ENCODE results near the gene ZNF605.

DNA sequence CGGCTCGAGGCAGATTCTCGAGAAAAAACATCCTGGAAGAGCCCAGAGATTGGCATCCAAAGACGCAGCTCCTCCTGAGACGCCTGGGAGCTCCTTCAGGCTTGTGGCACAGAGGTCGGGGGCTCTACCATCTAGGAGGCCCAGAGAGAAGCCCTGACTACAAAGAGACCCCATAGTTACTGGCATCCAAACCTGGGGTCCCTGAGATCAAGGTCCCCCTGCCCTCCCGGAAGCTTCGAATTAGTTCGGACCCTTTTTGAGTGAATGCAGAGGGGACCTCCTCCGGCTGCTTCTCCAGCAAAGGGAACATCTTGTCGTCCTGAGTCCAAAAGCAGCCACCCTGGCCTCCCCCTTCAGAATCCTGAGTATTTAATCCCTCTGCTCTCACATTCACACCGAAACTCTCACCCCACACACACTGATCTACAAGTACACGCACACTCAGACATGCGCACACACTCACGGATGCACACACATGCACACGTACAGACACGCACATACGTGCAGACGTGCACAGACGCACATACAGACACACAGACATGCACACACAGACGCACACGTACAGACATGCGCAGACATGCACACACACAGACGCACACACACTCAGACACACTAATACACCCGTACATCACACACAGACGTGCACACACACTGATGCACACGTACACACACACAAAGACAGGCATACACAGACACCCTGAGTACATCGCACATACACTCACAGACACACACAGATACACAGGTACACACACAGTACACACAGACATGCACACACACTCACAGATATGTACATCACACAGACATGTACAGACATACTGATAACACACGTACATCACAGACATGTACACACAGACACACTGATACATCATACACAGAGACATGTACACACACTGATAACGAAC, 5.9 kb downstream of the ZNF605 start:
- TF ChIP-seq POLR2A (IDR thresholded peaks at IDR 0.05; ENCODE audit: extremely low read depth, insufficient read length) = no peak
- TF ChIP-seq, protein P1, sequence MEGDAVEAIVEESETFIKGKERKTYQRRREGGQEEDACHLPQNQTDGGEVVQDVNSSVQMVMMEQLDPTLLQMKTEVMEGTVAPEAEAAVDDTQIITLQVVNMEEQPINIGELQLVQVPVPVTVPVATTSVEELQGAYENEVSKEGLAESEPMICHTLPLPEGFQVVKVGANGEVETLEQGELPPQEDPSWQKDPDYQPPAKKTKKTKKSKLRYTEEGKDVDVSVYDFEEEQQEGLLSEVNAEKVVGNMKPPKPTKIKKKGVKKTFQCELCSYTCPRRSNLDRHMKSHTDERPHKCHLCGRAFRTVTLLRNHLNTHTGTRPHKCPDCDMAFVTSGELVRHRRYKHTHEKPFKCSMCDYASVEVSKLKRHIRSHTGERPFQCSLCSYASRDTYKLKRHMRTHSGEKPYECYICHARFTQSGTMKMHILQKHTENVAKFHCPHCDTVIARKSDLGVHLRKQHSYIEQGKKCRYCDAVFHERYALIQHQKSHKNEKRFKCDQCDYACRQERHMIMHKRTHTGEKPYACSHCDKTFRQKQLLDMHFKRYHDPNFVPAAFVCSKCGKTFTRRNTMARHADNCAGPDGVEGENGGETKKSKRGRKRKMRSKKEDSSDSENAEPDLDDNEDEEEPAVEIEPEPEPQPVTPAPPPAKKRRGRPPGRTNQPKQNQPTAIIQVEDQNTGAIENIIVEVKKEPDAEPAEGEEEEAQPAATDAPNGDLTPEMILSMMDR (IDR thresholded peaks at IDR 0.05; ENCODE audit: low read depth, low read length) = no peak
